Spleen (tissue), 11 donors: Measurements from ENCODE around the gene ACSF2. TPM values are rescaled to one million over a fixed set of nuclear protein-coding genes. Genes with fewer than 3 reads are reported as not detected.

ENCODE experiments used
- DNase-seq: peaks from one replicate; pipeline ENCODE4 v3.0.0-alpha.2; 2020
- H3K27ac ChIP-seq, 8 donors: fragments of 200-600 bp; sonication (generic) in 7 of 8; 1 replicate in 4 of 8; 2 replicates in 4 of 8; pipeline versions ENCODE4 v1.5.0 to v1.8.0; 2016 to 2021; ENCODE audit warnings: inconsistent platforms in 4 of 8, mild to moderate bottlenecking in 4 of 8, moderate library complexity in 1 of 8
- H3K27me3 ChIP-seq, 7 donors: fragments of 200-600 bp; sonication (generic) in 6 of 7; replicated peaks in 1 of 7; 1 replicate in 4 of 7; 2 replicates in 3 of 7; pipeline versions ENCODE4 v1.5.0 to v1.8.0; 2016 to 2021; ENCODE audit warnings: inconsistent platforms in 3 of 7, mild to moderate bottlenecking in 1 of 7
- H3K36me3 ChIP-seq, 6 donors: fragments of 200-600 bp; sonication (generic) in 5 of 6; 1 replicate in 4 of 6; 2 replicates in 2 of 6; pipeline versions ENCODE4 v1.5.0 to v1.8.0; 2016 to 2021; ENCODE audit warnings: inconsistent platforms in 2 of 6
- H3K4me1 ChIP-seq, 6 donors: fragments of 200-600 bp; sonication (generic) in 5 of 6; 1 replicate in 3 of 6; 2 replicates in 3 of 6; pipeline versions ENCODE4 v1.5.0 to v1.8.0; 2016 to 2021; ENCODE audit warnings: inconsistent platforms in 3 of 6
- H3K4me3 ChIP-seq, 8 donors: fragments of 200-600 bp; sonication (generic) in 7 of 8; 1 replicate in 4 of 8; 2 replicates in 4 of 8; pipeline versions ENCODE4 v1.5.0 to v1.8.0; 2016 to 2021; ENCODE audit warnings: inconsistent platforms in 4 of 8, mild to moderate bottlenecking in 4 of 8, moderate library complexity in 2 of 8
- H3K9me3 ChIP-seq, 8 donors: fragments of 200-600 bp; sonication (generic) in 7 of 8; 1 replicate in 4 of 8; 2 replicates in 4 of 8; pipeline versions ENCODE4 v1.5.0 to v1.8.0; 2016 to 2021; ENCODE audit warnings: inconsistent platforms in 4 of 8
- POLR2A ChIP-seq, 3 donors: fragments of 450-650 bp; IDR thresholded peaks; one replicate each; pipeline ENCODE4 v1.5.1; 2017; ENCODE audit warnings: antibody characterized with exemption in 3 of 3, mild to moderate bottlenecking in 1 of 3
- POLR2AphosphoS5 ChIP-seq, 3 donors: sonication (generic); formaldehyde crosslinking; IDR thresholded peaks; one replicate each; pipeline ENCODE4 v1.5.1; 2017; ENCODE audit warnings: antibody characterized with exemption in 3 of 3
- WGBS, 5 donors: extraction: QIAGEN DNeasy Blood & Tissue Kit in 3 of 5; methylation state at CpG; one replicate each; pipeline versions ENCODE4 v1.1.5 to v1.1.7; 2013 to 2018; 5-methylcytosine and 5-hydroxymethylcytosine counted together
- intact Hi-C: fragments of 100-400 bp; cut with DNase I; formaldehyde crosslinking; loops from one replicate; pipeline ENCODE4 v1.15.0; 2023; ENCODE audit warnings: low total_unique reads
- polyA plus RNA-seq, 3 donors: library from polyadenylated mRNA; stranded (reverse); fragments of 200-250 nt; gene quantifications; one replicate each; pipeline ENCODE4 v1.2.1, GENCODE V29; 2013
- total RNA-seq, 7 donors: library from RNA; depleted of rRNA in 3 of 7; stranded (reverse); fragments of >200 nt in 3 of 7; fragmentation: NEBNext Ultra II Directional in 4 of 7; extraction: Animal tissue kit (Norgen Biotek cat#: 25700) in 4 of 7; gene quantifications; one replicate each; pipeline versions ENCODE4 v1.1.0 to v1.2.1, GENCODE V29; 2016 to 2021
- TF ChIP-seq, protein P1 (sequence below), 11 experiments: fragments of 200-600 bp in 7 of 11; fragments of 450-650 bp in 4 of 11; sonication (generic) in 4 of 11; IDR thresholded peaks in 8 of 11; conservative IDR thresholded peaks in 3 of 11; 1 replicate in 7 of 11; 2 replicates in 4 of 11; pipeline versions ENCODE4 v1.4.0 to v1.8.0; 2016 to 2021; ENCODE audit warnings: antibody characterized with exemption in 11 of 11, inconsistent platforms in 4 of 11, mild to moderate bottlenecking in 1 of 11
- donor health status: healthy with polysubstance abuse.
- donor health status: DM: no; HTN: no; CAD: no; lungs with moderate emphysema.
- donor health status: DM: no; HTN: no; CAD: no.
- donor health status: Bipolar disorder and iron deficiency.
- donor health status: healthy.
- donor health status: DM: no; HTN: no; CAD: no.
- donor health status: DM: yes; HTN: yes; CAD: no.

The ACSF2 gene
- total and polyA plus RNA-seq, 10 donors: 21.7 to 50.0 (median 39.1) TPM

DNA sequence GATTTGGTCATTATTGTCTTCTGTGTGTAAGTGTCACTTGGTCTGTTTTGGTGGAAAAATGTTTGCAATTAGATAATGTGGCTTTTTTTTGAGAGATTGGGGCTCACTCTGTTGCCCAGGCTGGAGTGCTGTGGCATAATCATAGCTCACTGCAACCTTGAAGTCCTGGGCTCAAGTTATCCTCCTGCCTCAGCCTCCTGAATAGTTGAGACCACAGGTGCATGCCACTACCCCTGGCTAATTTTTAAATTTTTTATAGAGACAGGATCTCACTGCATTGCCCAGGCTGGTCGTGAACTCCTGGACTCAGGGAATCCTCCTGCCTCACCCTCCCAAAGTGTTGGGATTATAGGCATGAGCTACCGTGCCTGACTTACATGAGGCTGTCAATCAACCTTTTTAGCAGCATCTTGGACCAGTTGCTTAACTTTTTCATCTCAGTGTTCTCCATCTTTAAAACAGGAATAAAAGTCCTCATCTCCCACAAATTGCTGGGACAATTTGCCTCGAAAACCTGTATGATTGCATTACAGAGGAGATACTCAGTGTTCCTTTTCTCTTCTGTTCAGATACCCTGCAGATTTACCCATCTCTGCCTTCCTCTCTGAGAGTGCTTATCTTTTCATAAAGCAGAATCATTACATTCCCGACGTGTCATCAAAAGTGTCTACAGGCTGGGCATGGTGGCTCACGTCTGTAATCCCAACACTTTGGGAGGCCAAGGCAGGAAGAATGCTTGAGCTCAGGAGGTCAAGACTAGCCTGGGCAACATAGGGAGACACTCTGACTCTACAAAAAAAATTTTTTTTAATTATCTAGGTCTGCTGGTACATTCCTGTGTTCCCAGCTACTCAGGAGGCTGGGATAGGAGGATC, 19.1 kb downstream of the ACSF2 start:
- Histone ChIP-seq H3K27me3 (no peaks in the 10 kb centered on the region), H3K4me1 (peaks cover 0 to 8% (median 0%) of the 10 kb centered on the region in 6 donors), H3K4me3 (no peak overlapping the region), H3K9me3 (no peaks in the 10 kb centered on the region), H3K27ac (no peak overlapping the region), H3K36me3 (peaks cover 0 to 19% (median 0%) of the 10 kb centered on the region in 6 donors)
- no peak for DNase-seq
- TF ChIP-seq, protein P1, sequence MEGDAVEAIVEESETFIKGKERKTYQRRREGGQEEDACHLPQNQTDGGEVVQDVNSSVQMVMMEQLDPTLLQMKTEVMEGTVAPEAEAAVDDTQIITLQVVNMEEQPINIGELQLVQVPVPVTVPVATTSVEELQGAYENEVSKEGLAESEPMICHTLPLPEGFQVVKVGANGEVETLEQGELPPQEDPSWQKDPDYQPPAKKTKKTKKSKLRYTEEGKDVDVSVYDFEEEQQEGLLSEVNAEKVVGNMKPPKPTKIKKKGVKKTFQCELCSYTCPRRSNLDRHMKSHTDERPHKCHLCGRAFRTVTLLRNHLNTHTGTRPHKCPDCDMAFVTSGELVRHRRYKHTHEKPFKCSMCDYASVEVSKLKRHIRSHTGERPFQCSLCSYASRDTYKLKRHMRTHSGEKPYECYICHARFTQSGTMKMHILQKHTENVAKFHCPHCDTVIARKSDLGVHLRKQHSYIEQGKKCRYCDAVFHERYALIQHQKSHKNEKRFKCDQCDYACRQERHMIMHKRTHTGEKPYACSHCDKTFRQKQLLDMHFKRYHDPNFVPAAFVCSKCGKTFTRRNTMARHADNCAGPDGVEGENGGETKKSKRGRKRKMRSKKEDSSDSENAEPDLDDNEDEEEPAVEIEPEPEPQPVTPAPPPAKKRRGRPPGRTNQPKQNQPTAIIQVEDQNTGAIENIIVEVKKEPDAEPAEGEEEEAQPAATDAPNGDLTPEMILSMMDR (IDR thresholded peaks at IDR 0.05 in 8 of 11, conservative IDR thresholded peaks at IDR 0.05 in 3 of 11): no peak
- TF ChIP-seq POLR2A (IDR thresholded peaks at IDR 0.05): no peak
- TF ChIP-seq POLR2AphosphoS5 (IDR thresholded peaks at IDR 0.05): no peak
- intact Hi-C loops: no loop called here
- 89 to 99% (median 95%) methylated on average over 6 of the region's 6 CpGs for WGBS, 5 donors

DNA sequence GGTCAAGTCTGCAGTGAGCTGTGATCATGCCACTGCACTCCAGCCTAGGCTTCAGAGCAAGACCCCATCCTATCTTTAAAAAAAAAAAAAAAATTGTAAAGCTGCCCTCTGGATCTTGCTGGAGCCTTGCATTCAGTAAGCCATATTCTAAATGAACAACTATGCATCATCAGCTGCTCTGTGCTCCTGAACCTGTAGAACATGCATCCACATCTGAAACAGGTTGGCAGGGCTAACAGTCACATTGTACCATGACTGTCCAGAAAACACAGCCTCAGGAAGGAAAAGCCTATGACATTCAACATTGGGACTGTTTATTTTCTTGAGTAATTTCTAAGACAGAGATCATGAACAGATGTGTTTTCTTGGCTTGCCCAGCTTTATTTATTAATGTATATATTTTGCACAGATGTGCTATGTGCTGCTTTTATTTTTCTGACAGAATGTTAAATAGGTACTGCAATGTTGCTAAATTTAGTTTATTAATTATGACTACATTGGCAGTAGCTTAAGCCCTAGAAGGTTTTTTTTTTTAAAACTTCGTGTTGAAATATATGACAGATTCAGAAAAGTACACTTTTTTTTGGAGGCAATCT, 19.8 kb downstream of the ACSF2 start:
- TF ChIP-seq POLR2A (IDR thresholded peaks at IDR 0.05) (no peak), POLR2AphosphoS5 (IDR thresholded peaks at IDR 0.05) (no peak)
- TF ChIP-seq, protein P1 (IDR thresholded peaks at IDR 0.05 in 8 of 11, conservative IDR thresholded peaks at IDR 0.05 in 3 of 11): no peak
- no peak for DNase-seq
- Histone ChIP-seq H3K9me3 (no peaks in the 10 kb centered on the region), H3K27ac (no peak overlapping the region), H3K36me3 (peaks cover 0 to 22% (median 0%) of the 10 kb centered on the region in 6 donors), H3K27me3 (no peaks in the 10 kb centered on the region), H3K4me1 (peaks cover 0 to 8% (median 0%) of the 10 kb centered on the region in 6 donors), H3K4me3 (no peak overlapping the region)
- 57 to 82% (median 58%) methylated on average over 1 of the region's 1 CpG for WGBS, 5 donors
- intact Hi-C loops: no loop called here

DNA sequence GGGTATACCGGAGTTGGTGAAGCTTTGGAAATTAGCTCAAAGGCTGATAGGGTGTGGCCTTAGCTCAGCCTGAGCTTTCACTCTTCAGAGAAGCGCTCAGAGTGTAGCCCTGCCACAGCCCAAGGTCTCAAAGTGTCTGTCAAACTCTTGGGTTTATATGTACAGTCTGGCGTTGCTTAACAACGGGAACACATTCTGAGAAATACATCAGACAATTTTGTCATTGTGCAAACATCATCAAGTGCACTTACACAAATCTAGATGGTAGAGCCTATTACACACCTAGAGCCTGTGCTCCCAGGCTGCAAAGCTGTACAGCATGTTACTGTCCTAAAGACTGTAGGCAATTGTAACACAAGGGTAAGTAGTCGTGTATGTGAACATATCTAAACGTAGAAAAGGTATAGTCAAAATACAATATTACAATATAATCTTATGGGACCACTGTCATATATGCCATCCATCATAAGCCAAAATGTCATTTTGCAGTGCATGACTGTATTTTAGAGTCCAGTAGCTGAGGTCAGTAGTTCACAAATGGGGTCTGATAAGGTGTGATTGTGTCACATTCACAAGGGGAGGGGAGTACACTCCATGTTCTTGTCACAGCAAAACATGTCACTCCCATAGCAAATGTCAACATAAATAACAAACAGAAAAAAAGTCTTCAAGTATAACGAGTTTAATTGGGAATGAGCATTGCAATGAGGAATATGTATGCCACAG, 22.0 kb downstream of the ACSF2 start:
- no peaks in the 10 kb centered on the region for H3K9me3 ChIP-seq
- peaks cover 0 to 21% (median 7%) of the 10 kb centered on the region in 6 donors for H3K4me1 ChIP-seq
- no peak for DNase-seq
- WGBS, 5 donors: 90 to 96% (median 93%) methylated on average over 7 of the region's 7 CpGs
- no peaks in the 10 kb centered on the region for H3K27me3 ChIP-seq
- TF ChIP-seq, protein P1 (IDR thresholded peaks at IDR 0.05 in 8 of 11, conservative IDR thresholded peaks at IDR 0.05 in 3 of 11): no peak
- TF ChIP-seq POLR2A (IDR thresholded peaks at IDR 0.05): no peak
- TF ChIP-seq POLR2AphosphoS5 (IDR thresholded peaks at IDR 0.05): no peak
- no peak overlapping the region for H3K4me3 ChIP-seq
- H3K36me3 ChIP-seq: peaks cover 0 to 22% (median 0%) of the 10 kb centered on the region in 6 donors
- intact Hi-C loops: no loop called here
- no peak overlapping the region for H3K27ac ChIP-seq
